NCI-H1092 treated with DMSO at 0.1 percent for 48 hours (cell line): ENCODE data around the gene MPP4.

ENCODE experiments used
- DNase-seq: peaks from one replicate; lab custom pipeline; 2025; lab: John Stamatoyannopoulos, UW

MPP4 gene

DNA sequence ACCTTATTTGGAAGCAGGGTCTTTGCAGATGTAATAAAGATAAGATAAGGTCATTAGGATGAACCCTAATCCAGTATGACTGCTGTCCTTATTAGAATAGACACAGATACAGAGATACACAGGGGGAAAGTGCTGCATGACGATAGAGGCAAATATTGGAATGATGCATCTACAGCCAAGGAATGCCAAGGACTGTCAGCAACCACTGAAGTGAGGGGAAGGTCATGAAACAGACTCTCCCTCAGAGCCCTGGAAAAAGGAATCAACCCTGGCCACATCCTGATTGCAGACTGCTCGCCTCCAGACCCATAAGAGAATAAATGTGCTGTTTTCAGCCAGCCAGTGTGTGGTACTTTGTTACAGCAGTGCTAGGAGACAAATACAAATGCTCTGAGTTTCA, 69.9 kb downstream of the MPP4 start:
- no peak for DNase-seq

DNA sequence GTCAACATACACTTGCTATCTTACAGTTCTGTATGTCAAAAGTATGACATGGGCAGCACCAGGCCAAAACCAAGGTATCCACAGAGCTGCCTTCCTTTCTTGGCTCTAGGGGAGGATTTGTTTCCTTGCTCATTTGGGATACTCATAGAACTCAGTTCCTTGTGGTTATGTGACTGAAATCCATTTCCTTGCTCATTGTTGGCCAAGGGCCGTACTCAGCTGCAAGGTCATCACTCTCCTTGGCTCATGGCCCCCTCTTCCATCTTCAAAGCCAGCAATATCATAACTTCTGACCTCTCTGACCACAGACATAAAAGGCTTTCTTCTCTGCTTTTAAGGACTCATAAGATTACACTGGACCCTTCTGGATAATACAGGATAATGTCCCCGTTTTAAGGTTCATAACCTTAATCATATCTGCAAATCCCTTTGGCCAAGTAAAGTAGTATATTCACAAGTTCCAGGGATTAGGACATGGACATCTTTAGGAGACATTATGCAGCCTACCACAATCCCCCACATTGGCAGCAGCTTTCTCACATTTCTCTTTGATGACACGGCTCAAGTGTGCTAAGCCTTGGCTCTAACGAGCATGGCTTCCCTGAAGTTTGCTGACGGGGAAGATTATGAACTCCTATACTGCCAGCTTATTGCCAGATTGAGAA, 76.0 kb downstream of the MPP4 start:
- no peak for DNase-seq

- no peak for DNase-seq
Observed at GRCh38 chr2:201621293-201621999, 77.0 kb downstream of the MPP4 start.

GRCh38 chr2:201618744-201619662, 79.4 kb downstream of the MPP4 start:
- DNase-seq: no peak

- no peak for DNase-seq
Observed at GRCh38 chr2:201608021-201608420, 90.4 kb downstream of the MPP4 start.

- no peak for DNase-seq
Observed at GRCh38 chr2:201607568-201607967, 90.9 kb downstream of the MPP4 start.

DNA sequence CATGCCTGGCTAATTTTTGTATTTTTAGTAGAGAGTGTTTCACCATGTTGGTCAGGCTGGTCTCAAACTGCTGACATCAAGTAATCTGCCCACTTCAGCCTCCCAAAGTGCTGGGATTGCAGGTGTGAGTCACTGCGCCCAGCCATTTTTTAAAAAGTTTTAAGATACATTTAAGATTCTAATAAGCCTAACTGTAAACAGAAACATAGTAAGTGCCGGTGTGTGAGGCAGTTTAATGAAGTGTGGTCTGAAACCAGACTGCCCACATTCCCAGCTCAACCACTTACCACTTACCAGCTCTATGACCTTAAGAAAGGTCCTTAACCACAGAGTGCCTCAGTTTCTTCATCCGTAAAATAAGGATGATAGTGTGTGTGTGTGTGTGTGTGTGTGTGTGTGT, 97.5 kb downstream of the MPP4 start:
- DNase-seq: no peak

DNA sequence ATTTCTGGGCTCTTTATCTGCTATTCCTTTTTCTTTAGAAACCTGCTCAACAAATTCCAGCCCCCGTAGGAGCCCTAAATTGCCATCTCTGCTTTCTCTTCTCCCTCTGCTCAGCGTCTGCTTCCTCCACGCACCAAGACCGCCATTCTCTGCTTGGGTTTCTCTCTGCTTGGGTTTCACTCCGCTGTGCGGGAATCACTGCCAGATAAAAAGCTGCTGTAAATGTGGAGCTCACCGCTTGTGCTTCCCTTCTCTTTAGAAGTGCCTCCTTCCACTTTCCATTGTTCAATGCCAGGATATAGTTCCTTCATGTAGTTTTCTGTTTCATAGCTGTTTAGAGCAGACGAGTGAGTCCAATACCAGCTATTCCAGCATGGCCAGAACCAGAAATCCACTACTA, 101.0 kb downstream of the MPP4 start:
- no peak for DNase-seq
